AG09309 (cell line): ENCODE results near the gene NRXN2.

Experiments used
- DNase-seq: peaks from one replicate; pipeline ENCODE4 v3.0.0-alpha.2; 2010; ENCODE audit warnings: low read depth
- H3K4me3 ChIP-seq: 2 replicates; pipeline ENCODE4 v1.5.1; 2011; ENCODE audit warnings: mild to moderate bottlenecking, low read depth, low read length, moderate library complexity; ENCODE audit not compliant: control insufficient read depth
- TF ChIP-seq, protein P1 (sequence below): IDR thresholded peaks from 2 replicates; pipeline ENCODE4 v1.5.1; 2011; ENCODE audit warnings: mild to moderate bottlenecking, low read depth, low read length, inconsistent platforms; ENCODE audit not compliant: insufficient read depth, control insufficient read depth; ENCODE audit errors: missing control alignments

NRXN2 gene

DNA sequence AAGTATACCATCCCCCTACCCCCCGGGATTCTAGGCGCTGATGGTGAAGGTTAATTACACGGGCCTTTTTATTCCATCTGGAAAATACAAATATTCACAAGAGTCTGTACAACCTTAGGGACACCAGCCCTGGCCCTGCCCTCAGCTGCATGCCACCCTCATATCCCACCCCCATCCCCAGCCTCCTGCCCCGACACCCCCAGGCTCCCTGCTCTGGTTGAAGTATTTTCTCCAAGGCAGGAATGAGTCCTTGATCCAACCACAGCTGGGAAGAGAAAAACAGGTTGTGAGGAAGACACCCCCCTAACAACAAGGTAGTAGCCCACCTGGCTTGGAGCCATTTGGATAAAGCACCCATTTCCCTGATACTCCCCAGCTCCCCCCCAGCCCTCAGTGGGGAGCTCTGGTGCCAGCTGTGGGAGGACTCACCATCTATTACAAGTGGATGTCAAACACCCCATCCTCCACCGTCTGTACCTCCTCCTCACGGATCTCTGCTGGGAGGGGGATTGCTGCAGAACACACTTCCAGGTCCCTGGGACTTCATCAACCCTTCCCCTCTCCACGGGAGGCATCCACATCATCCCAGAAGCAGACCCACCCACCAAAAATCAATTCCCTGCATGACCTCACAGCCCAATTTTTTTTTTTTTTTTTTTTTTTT is 4.0 kb upstream of the NRXN2 start:
- DNase-seq, result no peak
- TF ChIP-seq, protein P1, sequence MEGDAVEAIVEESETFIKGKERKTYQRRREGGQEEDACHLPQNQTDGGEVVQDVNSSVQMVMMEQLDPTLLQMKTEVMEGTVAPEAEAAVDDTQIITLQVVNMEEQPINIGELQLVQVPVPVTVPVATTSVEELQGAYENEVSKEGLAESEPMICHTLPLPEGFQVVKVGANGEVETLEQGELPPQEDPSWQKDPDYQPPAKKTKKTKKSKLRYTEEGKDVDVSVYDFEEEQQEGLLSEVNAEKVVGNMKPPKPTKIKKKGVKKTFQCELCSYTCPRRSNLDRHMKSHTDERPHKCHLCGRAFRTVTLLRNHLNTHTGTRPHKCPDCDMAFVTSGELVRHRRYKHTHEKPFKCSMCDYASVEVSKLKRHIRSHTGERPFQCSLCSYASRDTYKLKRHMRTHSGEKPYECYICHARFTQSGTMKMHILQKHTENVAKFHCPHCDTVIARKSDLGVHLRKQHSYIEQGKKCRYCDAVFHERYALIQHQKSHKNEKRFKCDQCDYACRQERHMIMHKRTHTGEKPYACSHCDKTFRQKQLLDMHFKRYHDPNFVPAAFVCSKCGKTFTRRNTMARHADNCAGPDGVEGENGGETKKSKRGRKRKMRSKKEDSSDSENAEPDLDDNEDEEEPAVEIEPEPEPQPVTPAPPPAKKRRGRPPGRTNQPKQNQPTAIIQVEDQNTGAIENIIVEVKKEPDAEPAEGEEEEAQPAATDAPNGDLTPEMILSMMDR, result no peak
- H3K4me3 ChIP-seq, result no peak overlapping the region

DNA sequence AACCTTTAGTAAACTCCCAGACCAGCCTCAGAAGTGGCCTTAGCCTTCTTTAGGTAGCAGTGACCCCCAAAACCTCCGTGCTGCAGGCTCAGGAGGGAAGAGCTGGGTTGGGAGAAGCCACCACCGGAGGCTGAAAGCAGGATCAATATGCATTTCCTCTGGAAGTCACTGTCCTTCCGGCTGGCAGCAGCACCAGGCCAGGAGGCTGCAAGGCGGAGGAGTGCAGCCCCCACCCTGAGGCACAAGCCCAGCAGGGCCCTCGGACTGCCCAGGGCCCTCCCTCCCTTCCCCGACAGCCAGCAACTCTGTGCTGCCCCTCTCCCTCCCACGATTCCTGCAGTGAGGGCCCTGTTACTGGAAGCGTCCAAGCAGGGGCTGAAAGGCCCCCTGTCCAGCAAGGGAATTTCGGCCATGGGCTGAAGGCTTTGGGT is 3.2 kb upstream of the NRXN2 start:
- H3K4me3 ChIP-seq, result no peak overlapping the region
- no peak for DNase-seq
- TF ChIP-seq, protein P1, result no peak

DNA sequence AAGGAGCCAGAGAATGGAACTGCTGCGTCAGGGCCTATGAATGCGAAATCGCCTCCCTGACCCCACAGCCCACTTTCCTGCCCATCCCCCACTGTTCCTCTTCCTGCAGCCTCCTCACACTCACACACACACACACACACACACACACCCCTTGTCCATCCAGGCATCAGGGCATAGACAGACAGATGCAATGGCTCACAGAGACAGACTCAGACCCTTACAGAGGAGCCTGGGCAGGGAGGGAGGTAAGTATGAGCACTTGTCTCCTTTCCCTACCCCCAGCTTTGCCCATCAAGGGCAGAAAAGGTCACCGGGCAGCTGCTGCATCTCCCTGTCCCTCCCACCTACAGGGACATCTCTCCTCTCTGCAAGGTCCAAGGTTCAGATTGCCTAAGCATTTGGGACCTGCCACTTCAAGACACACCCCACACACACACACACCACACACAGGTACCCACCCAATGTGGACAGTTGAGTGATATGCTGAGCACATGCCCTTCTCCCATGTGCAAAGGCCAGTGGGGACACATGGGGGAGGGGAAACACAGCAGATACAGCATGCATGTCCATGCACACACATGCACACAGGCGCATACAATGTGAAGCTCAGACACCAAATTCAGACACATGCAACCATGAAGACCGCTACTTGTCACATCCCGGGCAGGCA is 2.0 kb upstream of the NRXN2 start:
- no peak for DNase-seq
- TF ChIP-seq, protein P1, result no peak
- H3K4me3 ChIP-seq, result no peak overlapping the region

DNA sequence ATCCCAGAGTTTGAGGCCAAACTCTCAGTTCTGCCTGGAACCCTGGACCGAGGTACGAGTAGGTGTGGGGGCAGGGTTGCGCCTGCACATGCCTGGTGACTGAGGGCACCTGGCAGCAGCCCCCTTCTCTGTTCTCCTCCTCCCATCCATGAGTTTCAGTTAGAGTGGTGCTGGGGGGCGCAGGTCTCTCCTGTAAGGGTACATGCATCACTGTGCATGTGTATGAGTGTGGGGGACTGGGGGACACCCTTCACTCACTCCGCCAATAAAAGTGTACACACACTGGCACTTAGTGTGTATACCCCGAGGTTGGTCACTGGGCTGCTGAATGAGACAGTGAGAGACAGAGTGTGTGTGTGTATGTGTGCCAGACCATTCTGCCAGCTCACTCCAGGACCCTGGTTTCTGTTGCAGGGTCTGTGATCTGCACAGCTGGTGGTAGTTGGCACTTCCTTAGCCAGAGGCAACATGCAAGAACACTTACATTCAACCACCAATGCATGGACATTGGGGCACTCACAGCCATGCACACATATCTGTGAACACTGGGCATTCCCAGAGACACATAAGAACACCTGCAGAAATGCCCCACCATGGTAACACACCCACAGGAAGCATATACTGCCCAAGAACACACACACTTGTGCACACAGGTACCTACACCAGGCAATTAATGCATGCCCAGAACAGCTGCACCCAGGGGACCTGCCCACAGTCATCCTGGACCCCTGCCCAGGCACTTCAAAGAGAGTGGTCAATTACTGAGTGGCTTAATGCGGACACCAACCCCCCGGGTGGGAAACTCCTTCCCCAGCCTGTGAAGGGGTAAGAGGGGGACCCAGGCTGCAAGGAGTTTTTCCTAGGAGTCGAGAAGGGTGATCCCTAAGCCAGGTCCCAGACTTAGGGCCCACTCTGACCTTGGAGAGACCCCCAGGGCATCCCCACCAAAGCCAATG is 1.2 kb upstream of the NRXN2 start:
- no peak for DNase-seq
- no peak overlapping the region for H3K4me3 ChIP-seq
- TF ChIP-seq, protein P1, result no peak

DNA sequence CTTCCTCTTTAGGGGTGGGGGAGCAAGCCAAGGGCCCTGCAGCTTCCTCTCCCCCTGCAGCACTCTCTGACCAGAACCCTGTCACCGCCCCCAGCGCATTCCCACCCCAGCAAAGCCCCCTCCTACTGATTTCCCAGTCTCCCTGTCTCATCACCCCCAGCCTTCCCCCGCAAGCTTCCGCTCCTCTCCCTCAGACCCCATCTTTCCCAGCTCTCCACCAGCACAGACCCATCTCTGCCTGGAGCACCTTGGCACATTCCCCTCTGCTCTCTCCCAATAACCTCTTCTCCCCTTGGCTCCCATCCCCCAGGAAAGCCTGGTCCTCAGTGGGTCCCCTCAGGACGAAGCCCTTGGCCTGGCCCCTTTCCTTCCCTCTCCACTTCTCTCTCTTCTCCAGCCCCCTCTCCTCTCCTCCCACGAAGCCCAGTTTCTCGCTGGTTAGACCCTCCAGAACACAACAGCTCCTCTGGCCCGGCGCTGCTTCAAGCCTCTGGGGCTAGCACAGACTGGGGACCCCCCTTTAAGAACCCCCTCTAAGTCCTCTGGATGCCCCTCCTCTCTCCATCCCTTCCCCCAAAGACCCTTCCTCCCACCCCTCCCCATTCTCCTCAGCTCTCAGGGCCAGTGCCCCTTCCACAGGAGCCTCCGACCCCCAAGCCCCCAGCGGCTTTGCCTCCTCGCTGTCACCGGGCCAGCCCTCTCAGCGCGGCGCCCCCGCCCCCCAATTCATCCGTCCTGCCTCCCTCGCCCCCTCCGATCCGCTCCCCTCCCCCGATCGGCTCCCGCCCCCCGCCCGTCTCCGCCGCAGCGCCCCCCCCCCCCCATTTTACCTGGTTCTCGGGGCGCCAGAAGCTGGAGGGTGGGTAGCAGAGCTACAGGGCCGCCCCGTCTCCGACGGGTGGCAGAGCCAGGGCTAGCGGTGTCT is 594 bp downstream of the NRXN2 start:
- no peak for DNase-seq
- TF ChIP-seq, protein P1, result no peak
- no peak overlapping the region for H3K4me3 ChIP-seq

DNA sequence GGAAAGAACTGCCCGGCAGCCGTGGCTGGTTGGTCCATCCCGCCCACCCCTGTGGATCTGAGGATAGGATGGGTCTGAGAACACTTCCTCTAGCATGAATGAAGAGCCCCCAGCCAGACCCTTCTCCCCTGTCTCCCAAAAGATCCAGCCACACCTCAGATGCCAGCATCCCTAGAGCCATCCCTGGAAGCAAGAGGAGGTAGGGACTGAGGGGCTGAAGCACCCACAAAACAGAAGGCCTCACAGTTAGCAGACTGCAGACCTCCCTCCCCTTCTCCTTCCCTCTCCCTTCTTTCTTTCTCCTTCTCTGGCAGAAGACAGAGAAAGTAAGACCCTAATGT is 1.7 kb downstream of the NRXN2 start:
- DNase-seq, result no peak
- no peak overlapping the region for H3K4me3 ChIP-seq
- TF ChIP-seq, protein P1, result no peak
